ENCODE data around the gene EYA2. TPM values are rescaled to one million over a fixed set of nuclear protein-coding genes. Genes with fewer than 3 reads are reported as not detected.

EYA2 gene
- total and polyA plus RNA-seq, 7 donors = 1.2 to 11.8 (median 3.3) TPM

- no peaks in the 10 kb centered on the region for H3K27me3 ChIP-seq
- H3K4me1 ChIP-seq = peaks cover 0 to 7% (median 0%) of the 10 kb centered on the region in 4 donors
- TF ChIP-seq POLR2A (IDR thresholded peaks at IDR 0.05) (no peak), CTCF (IDR thresholded peaks at IDR 0.05) (no peak), EP300 (IDR thresholded peaks at IDR 0.05) (no peak)
- peaks cover 0 to 5% (median 0%) of the 10 kb centered on the region in 4 donors for H3K36me3 ChIP-seq
- no peak for DNase-seq
- WGBS, 2 donors = 87 to 95% methylated on average over 1 of the region's 1 CpG
- H3K9me3 ChIP-seq = peaks cover 0 to 7% (median 3%) of the 10 kb centered on the region in 4 donors
- H3K27ac ChIP-seq = no peak overlapping the region
- no peak overlapping the region for H3K4me3 ChIP-seq
- intact Hi-C loops (cut with DNase I) = no loop called here
Measured at GRCh38 chr20:47080365-47080764, 185.7 kb downstream of the EYA2 start.

GRCh38 chr20:47086316-47086715, 191.7 kb downstream of the EYA2 start:
- WGBS, 2 donors = 75 to 78% methylated on average over 6 of the region's 6 CpGs
- H3K9me3 ChIP-seq = peaks cover 0 to 3% (median 0%) of the 10 kb centered on the region in 4 donors
- no peak overlapping the region for H3K27ac ChIP-seq
- intact Hi-C loops (cut with DNase I) = no loop called here
- TF ChIP-seq EP300 (IDR thresholded peaks at IDR 0.05) = no peak
- no peak for TF ChIP-seq POLR2A (IDR thresholded peaks at IDR 0.05)
- no peak for TF ChIP-seq POLR2AphosphoS5 (IDR thresholded peaks at IDR 0.05)
- TF ChIP-seq CTCF (IDR thresholded peaks at IDR 0.05) = no peak
- no peaks in the 10 kb centered on the region for H3K27me3 ChIP-seq
- no peak overlapping the region for H3K4me3 ChIP-seq
- H3K36me3 ChIP-seq = no peaks in the 10 kb centered on the region
- DNase-seq = no peak
- no peaks in the 10 kb centered on the region for H3K4me1 ChIP-seq

- Histone ChIP-seq H3K36me3 (no peaks in the 10 kb centered on the region), H3K4me3 (no peak overlapping the region), H3K27me3 (no peaks in the 10 kb centered on the region), H3K27ac (no peak overlapping the region), H3K4me1 (no peaks in the 10 kb centered on the region), H3K9me3 (peaks cover 0 to 3% (median 0%) of the 10 kb centered on the region in 4 donors)
- DNase-seq = no peak
- WGBS, 2 donors = 41 to 73% methylated on average over 7 of the region's 7 CpGs
- intact Hi-C loops (cut with DNase I) = no loop called here
- no peak for TF ChIP-seq EP300 (IDR thresholded peaks at IDR 0.05)
- TF ChIP-seq POLR2AphosphoS5 (IDR thresholded peaks at IDR 0.05) = no peak
- no peak for TF ChIP-seq POLR2A (IDR thresholded peaks at IDR 0.05)
- no peak for TF ChIP-seq CTCF (IDR thresholded peaks at IDR 0.05)
Measured at GRCh38 chr20:47088335-47088734, 193.7 kb downstream of the EYA2 start.

- H3K4me3 ChIP-seq = no peak overlapping the region
- intact Hi-C loops (cut with DNase I) = no loop called here
- peaks cover 0 to 3% (median 0%) of the 10 kb centered on the region in 4 donors for H3K9me3 ChIP-seq
- no peaks in the 10 kb centered on the region for H3K27me3 ChIP-seq
- DNase-seq = no peak
- H3K27ac ChIP-seq = no peak overlapping the region
- TF ChIP-seq POLR2AphosphoS5 (IDR thresholded peaks at IDR 0.05) (no peak), EP300 (IDR thresholded peaks at IDR 0.05) (no peak), CTCF (IDR thresholded peaks at IDR 0.05) (no peak), POLR2A (IDR thresholded peaks at IDR 0.05) (no peak)
- H3K36me3 ChIP-seq = no peaks in the 10 kb centered on the region
- WGBS, 2 donors = 92 to 96% methylated on average over 15 of the region's 15 CpGs
- no peaks in the 10 kb centered on the region for H3K4me1 ChIP-seq
Measured at GRCh38 chr20:47089151-47089550, 194.5 kb downstream of the EYA2 start.

- no peaks in the 10 kb centered on the region for H3K4me1 ChIP-seq
- peaks cover 0 to 5% (median under 1%) of the 10 kb centered on the region in 4 donors for H3K9me3 ChIP-seq
- WGBS, 2 donors = 85% methylated on average over 5 of the region's 5 CpGs
- H3K27ac ChIP-seq = no peak overlapping the region
- no peaks in the 10 kb centered on the region for H3K27me3 ChIP-seq
- no peak for TF ChIP-seq POLR2A (IDR thresholded peaks at IDR 0.05)
- TF ChIP-seq POLR2AphosphoS5 (IDR thresholded peaks at IDR 0.05) = no peak
- TF ChIP-seq EP300 (IDR thresholded peaks at IDR 0.05) = no peak
- no peaks in the 10 kb centered on the region for H3K36me3 ChIP-seq
- H3K4me3 ChIP-seq = no peak overlapping the region
- intact Hi-C loops (cut with DNase I) = no loop called here
- DNase-seq = no peak
Measured at GRCh38 chr20:47090835-47091234, 196.2 kb downstream of the EYA2 start.

Data from sigmoid colon (tissue), 7 donors.